ENCODE results near the gene GALNT14.

The GALNT14 gene

DNA sequence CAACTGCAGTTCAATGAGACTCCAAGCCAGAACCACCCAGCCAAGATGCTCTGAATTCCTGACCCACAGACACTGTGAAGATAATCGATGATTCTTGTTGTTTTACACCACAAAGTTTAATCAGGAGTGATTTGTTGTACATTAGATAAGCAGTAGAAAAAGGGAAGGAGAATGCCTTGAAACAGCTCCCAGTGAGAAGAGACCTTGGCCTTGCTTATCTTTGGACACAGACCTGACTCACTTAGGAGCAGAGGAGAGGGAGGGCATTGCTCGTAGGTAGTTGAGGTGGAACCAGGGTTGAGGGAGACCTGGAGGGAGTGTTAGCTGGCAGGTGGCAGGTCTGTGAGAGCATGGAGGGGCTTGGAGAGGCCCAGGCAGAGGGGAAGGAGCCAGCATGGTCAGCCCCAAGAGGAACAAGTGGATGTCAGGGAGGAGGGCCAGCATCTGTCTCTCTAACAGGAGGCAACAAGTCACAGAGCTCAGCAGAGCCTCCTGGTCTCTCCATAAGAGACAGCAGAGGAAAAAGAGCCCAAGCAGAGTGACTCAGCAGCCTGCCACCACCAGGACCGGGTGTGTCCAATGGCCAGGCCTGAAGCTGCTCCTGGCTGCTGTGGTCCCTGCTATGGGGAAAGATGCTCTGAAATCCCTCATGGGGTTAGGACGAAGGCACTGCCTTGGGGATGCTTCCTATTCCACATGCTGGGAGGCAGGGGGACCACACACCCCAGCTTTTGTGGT, 169.4 kb downstream of the GALNT14 start:
- DNase-seq, result no peak

- no peak for DNase-seq
These were observed 171.5 kb downstream of the GALNT14 start for GRCh38 chr2:30966786-30967185.

DNA sequence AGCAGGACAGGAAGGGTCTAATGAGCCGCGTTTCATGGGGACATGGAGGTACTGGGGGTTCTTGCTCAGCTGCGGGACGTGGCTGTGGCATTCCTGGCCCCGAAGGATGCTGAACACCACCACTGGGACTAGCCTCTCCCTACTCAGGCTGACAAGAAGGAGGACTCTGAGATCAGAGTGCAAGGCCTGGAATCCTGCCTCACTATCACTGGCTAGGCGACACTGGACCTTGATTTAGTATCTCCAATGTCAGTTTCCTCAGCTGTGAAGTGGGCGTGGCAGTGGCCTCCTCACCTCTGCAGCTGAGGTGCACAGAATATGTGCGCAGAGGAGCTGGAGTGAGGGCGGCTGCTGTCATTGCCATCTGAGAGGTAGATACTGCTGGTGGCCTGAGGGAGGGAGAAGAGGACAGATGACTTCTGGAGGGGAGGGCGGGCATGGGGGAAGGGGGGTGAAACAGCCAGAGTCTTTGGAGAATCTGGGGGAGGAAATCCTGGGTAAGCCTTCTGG, 173.2 kb downstream of the GALNT14 start:
- DNase-seq, result no peak

DNA sequence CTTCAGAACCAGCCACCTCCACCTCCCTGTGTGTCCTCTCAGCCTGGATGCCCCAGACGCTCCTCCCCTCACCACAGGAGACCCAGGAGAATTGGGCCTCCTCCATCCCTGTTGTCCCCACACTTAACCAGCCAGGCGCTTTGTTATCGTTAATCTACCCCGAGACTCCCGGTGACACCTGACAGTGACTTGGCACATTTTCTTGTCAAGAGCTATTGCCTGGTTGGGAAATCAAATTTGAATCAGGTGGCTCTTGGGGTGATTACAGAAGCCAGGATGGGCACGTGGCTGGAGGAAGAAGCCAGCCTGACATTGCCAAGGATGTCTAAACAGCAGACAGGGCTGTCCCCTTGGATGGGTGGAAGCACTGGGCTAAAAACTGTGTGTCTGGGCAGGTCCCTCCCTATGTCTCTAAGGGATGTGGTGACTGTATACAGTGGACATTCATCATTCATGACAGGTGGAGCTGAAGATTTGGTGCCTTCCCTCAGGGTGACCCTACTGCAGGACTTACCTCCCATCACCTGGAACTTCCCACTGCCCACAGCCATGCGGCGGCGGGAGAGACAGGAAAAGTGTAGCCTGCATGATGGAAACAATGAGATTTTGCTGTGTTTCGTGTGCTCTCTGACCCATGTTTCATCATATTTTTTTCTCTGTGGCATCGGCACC, 173.8 kb downstream of the GALNT14 start:
- no peak for DNase-seq

DNA sequence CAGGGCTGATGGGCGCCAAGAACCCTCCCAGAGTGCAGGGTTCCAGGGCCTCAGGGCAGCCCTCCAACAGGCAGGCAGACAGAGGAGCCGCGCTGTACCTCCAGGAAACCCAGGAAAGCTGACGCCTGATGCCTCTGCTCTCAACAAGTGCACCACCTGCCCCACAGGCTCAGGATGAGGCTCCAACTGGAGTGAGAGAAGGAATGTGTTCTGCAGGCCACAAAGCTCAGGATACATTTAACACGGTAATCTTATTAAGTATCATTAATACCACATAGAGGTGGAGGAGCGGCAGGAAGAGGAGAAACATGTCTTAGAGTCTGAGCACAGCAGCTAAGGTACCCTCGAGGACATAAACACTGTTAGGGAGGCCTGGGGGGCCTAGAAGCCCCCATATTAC, 175.1 kb downstream of the GALNT14 start:
- no peak for DNase-seq

DNA sequence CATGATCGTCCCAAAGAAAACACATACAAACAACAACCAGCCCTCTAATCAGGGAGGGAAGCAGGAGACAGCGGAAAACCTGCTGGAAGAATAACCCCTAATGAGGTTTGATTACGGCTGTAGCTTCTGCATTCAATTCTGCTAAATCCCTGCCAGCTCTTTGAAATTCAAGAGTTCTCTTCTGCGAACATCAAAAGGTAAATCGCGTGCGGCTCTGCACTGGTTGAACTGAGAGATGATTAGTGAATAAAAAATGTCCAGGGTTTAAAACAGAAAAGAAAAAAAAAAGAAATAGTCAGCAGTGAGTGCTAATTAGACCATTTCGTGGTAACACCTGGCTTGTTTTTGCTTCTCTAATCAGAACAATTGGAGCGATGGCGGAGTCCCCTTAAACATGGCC, 178.0 kb downstream of the GALNT14 start:
- no peak for DNase-seq

GRCh38 chr2:30959653-30960052, 178.6 kb downstream of the GALNT14 start:
- DNase-seq, result no peak

- no peak for DNase-seq
These were observed 179.3 kb downstream of the GALNT14 start for GRCh38 chr2:30958918-30959265.

GRCh38 chr2:30958193-30958917, 179.9 kb downstream of the GALNT14 start:
- no peak for DNase-seq

- DNase-seq, result no peak
These were observed 180.6 kb downstream of the GALNT14 start for GRCh38 chr2:30957591-30957990.

DNA sequence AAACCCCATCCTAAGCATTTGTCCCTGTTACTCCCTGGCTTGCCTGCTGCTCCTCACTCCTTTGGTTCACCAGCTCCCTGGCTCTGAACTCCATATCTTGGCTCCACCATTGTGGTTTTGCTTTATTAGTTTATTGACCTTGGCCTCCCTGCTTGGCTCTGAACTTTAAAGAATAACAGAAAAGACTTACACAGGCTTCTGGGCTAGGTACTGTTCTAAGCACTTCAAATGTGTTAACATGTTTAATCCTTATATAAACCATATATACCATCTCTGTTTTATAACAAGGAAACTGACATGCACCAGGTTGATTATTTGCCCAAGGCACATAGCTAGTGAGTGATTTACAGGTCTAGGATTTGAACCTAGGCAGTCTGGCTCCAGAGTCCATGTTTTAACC, 181.2 kb downstream of the GALNT14 start:
- no peak for DNase-seq

DNA sequence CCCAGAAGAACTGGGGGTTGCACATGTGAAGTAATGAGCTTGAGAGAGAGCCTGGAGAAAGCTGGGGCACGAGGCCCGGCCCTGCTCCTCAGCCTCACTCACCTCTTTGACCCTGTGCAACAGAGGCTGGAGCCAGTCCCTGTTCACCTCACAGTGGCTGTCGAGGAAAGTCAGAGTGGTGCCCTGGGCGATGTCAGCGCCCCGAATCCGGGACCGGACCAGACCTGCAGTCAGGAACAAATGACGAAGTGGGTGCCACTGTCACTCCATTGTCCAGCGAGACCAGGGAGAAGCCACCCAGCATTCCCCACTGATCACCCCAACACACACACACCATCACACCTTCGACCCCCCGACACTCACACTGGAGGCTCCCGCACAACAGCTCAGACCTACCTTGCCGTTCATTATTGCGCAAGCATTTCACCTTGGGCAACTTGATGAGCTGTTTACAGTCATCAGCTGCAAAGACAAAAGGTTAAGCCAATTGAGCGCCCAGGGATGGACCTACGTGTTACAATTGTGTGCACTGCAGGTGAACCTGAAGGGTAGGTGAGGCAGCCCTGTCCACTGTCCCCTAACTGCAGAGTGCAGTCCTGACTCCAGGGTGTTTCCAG, 182.6 kb downstream of the GALNT14 start:
- DNase-seq, result no peak

GRCh38 chr2:30950339-30950738, 187.9 kb downstream of the GALNT14 start:
- DNase-seq, result no peak

- DNase-seq, result no peak
These were observed 188.8 kb downstream of the GALNT14 start for GRCh38 chr2:30949435-30949834.

- no peak for DNase-seq
These were observed 189.4 kb downstream of the GALNT14 start for GRCh38 chr2:30948857-30949256.

- no peak for DNase-seq
These were observed 190.1 kb downstream of the GALNT14 start for GRCh38 chr2:30948130-30948529.

DNA sequence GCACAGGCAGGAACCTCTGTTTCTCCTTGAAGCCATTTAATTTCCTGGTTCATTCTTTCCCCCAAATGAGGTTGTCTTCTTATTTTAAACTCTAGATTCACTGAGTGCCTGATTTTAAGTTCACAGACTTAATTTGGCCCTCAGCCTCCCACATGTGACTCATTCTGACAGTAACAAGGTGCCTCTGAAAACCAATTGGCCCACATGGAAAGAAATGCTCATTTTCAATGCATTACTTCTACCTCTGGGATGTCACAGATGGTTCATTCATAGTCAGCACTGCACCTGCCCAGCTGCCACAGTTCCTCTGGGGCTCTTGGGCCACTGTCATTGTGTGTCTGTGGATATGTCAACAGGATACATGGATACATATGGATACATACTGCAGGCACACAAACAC, 190.6 kb downstream of the GALNT14 start:
- no peak for DNase-seq

GRCh38 chr2:30942419-30942818, 195.8 kb downstream of the GALNT14 start:
- DNase-seq, result no peak

GRCh38 chr2:30940839-30941238, 197.4 kb downstream of the GALNT14 start:
- DNase-seq, result no peak

DNA sequence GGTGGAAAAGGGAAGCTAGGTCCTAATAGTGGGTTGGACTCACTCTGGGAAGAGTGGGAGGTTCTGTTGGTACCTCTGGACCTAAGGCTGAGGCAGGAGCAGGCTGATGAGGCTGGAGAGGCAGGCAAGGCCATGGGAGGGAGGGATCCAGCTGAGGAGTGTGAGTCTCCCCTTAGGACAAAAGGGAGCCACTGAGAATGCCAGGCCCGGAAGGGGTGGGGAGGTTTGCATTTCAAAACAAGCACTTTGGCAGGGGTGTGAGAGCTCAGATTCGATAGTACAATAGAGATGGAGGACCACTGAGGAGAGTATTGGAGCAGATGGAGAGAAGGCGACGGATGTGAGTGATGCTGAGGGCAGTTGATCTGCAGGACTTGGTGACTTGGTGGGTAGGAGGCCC, 198.9 kb downstream of the GALNT14 start:
- no peak for DNase-seq

GRCh38 chr2:30938196-30938595, 200.0 kb downstream of the GALNT14 start:
- DNase-seq, result no peak

DNA sequence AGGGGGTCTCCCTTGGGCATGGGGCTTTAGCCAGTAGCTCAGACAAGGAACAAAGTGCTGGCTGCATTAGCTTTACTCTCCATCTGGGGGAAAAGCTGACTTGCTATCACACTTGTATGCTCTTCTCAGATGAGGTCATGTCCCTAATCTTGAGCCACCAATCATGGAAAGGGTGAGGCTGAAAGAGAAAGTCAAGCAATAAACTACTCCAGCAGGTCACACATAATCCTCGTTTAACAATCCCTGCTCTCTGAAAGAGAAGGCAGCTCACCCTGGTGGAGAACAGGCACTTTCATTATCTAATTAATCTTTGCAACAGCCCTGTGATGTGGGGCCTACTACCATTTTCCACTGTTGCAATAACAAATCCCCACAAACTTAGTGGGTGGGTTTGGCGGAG, 201.3 kb downstream of the GALNT14 start:
- DNase-seq, result no peak

DNA sequence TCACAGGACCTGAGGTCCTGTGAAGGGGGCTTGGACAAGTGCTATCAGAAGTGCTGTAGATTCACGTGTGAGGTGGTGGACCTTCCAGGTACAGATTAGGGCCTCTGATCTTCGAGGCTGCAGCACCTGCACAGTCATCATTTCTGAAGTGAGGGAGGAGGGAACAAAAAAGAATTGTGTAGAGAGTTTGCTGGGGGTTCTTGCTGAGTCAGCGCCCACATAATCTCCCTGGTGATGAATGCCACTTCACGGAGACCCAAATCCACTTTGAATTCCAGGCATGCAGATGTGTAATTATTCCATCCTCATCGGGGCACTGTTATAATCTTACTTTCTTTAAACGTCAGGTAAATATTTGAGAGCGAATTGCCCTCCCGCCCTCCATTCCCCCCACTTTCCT, 202.4 kb downstream of the GALNT14 start:
- no peak for DNase-seq

DNA sequence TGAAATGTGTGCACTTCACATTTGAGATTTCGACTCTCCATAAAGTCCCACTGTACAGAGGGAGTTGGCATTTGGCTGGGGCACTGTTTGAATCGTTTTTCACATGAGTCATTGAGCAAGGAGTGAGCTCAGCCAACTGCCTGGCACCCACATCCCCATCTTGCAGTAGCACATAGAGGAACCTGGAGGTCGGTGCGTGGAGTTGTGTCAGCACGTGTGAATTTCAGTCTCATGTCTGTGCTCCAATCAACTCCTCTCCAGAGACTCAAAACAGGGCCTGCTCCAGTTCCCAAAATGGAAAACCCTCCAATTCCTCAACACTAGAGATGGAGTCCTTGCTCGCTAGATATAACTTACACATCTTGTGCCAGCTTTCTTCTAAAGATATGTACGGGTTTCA, 204.2 kb downstream of the GALNT14 start:
- no peak for DNase-seq
